WTC11 (cell line): ENCODE results near the gene SLC16A8. TPM values are rescaled to one million over a fixed set of nuclear protein-coding genes. Genes with fewer than 3 reads are reported as not detected.
A peak's percentile ranks its signal among the peaks of the same experiment; 100 is the strongest.

ENCODE experiments used
- ATAC-seq: fragments of 200-7000 bp; cut with Tn5 transposase; 2 replicates; pipeline ENCODE4 v1.10.0; 2021; ENCODE audit warnings: mild to moderate bottlenecking, moderate library complexity
- Bru-seq: library from RNA; stranded (reverse); fragments of 400-500 nt; gene quantifications from one replicate; lab custom pipeline; 2021; lab: Mats Ljungman, UMichigan
- CTCF ChIA-PET: fragments of 300-600 bp; sonication (Branson Sonifier 250); formaldehyde crosslinking; loops from one replicate; lab custom pipeline; 2021; ENCODE audit warnings: antibody characterized with exemption; lab: Charles Lee
- POLR2A ChIA-PET: fragments of 350-600 bp; sonication (Branson Sonifier 250); formaldehyde crosslinking; loops from one replicate; lab custom pipeline; 2021; ENCODE audit warnings: antibody characterized with exemption; lab: Charles Lee
- DNase-seq: peaks from one replicate; pipeline ENCODE4 v3.0.0; 2021; ENCODE audit warnings: low spot score
- H3K27ac Mint-ChIP-seq: 2 replicates; pipeline ENCODE4 v1.8.0; 2021; ENCODE audit warnings: mixed read lengths
- H3K27me3 Mint-ChIP-seq: 2 replicates; pipeline ENCODE4 v1.8.0; 2021; ENCODE audit warnings: low read depth, mild to moderate bottlenecking, moderate library complexity, mixed read lengths
- H3K36me3 Mint-ChIP-seq: 2 replicates; pipeline ENCODE4 v1.8.0; 2021; ENCODE audit warnings: mixed read lengths
- H3K4me1 Mint-ChIP-seq: 2 replicates; pipeline ENCODE4 v1.8.0; 2022; ENCODE audit warnings: mixed read lengths
- H3K4me3 Mint-ChIP-seq: 2 replicates; pipeline ENCODE4 v1.8.0; 2021; ENCODE audit warnings: mild to moderate bottlenecking, moderate library complexity, mixed read lengths
- H3K9me3 Mint-ChIP-seq: 2 replicates; pipeline ENCODE4 v1.8.0; 2021; ENCODE audit warnings: mixed read lengths
- ATF1 ChIP-seq: sonication (generic); formaldehyde crosslinking; IDR thresholded peaks from 2 replicates; pipeline ENCODE4 v1.8.1; 2023; ENCODE audit warnings: mild to moderate bottlenecking, moderate library complexity, missing genetic modification reagents
- CBFB ChIP-seq: sonication (generic); formaldehyde crosslinking; IDR thresholded peaks from 2 replicates; pipeline ENCODE4 v1.8.1; 2022; ENCODE audit warnings: mild to moderate bottlenecking, low read depth, missing genetic modification reagents
- EMX1 ChIP-seq: fragments of 250-450 bp; sonication (Bioruptor Pico); IDR thresholded peaks from 2 replicates; pipeline ENCODE4 v1.8.0; 2021; ENCODE audit warnings: mild to moderate bottlenecking
- HMGA2 ChIP-seq: fragments of 250-450 bp; sonication (Bioruptor Pico); IDR thresholded peaks from 2 replicates; pipeline ENCODE4 v1.4.0; 2021; ENCODE audit warnings: mild to moderate bottlenecking, moderate library complexity
- SMAD4 ChIP-seq: sonication (generic); formaldehyde crosslinking; IDR thresholded peaks from 2 replicates; pipeline ENCODE4 v1.8.0; 2022; ENCODE audit warnings: mild to moderate bottlenecking, missing genetic modification reagents
- ZNF396 ChIP-seq: fragments of 250-450 bp; sonication (Bioruptor Pico); IDR thresholded peaks from 2 replicates; pipeline ENCODE4 v1.8.0; 2021; ENCODE audit warnings: mild to moderate bottlenecking, moderate library complexity, borderline replicate concordance
- ZNF423 ChIP-seq: fragments of 250-450 bp; sonication (Bioruptor Pico); IDR thresholded peaks from 2 replicates; pipeline ENCODE4 v2.1.2; 2022; ENCODE audit warnings: mild to moderate bottlenecking, moderate library complexity
- ZNF671 ChIP-seq: fragments of 250-450 bp; sonication (Bioruptor Pico); IDR thresholded peaks from 2 replicates; pipeline ENCODE4 v1.8.0; 2021; ENCODE audit warnings: mild to moderate bottlenecking
- long read RNA-seq, 3 experiments: library from RNA in 1 of 3; library from capped mRNA in 1 of 3; library from polyadenylated mRNA in 1 of 3; unstranded in 2 of 3; stranded (forward) in 1 of 3; transcript quantifications; one replicate each; pipeline ENCODE4 v2.0.0, GENCODE V29; 2021
- total RNA-seq: library from RNA; stranded (reverse); gene quantifications from 3 replicates; pipeline ENCODE4 v1.2.3, GENCODE V29; 2021
- TF ChIP-seq, protein P1 (sequence below): fragments of 250-450 bp; sonication (Bioruptor Pico); IDR thresholded peaks from 2 replicates; pipeline ENCODE4 v1.8.0; 2021; ENCODE audit warnings: mild to moderate bottlenecking
- TF ChIP-seq, protein P2 (sequence below): fragments of 250-450 bp; sonication (Bioruptor Pico); IDR thresholded peaks from 2 replicates; pipeline ENCODE4 v1.9.0; 2021; ENCODE audit warnings: moderate library complexity, mild to moderate bottlenecking, inconsistent platforms, borderline replicate concordance
- TF ChIP-seq, protein P3 (sequence below): fragments of 200-600 bp; IDR thresholded peaks from 2 replicates; pipeline ENCODE4 v1.8.0; 2022; ENCODE audit warnings: antibody characterized with exemption
- TF ChIP-seq, protein P4 (sequence below): sonication (generic); formaldehyde crosslinking; conservative IDR thresholded peaks from 2 replicates; pipeline ENCODE4 v1.8.1; 2023; ENCODE audit warnings: mild to moderate bottlenecking, low read depth, missing genetic modification reagents, moderate library complexity
- TF ChIP-seq, protein P5 (sequence below): fragments of 250-450 bp; sonication (Bioruptor Pico); IDR thresholded peaks from 2 replicates; pipeline ENCODE4 v1.9.0; 2021; ENCODE audit warnings: mild to moderate bottlenecking, borderline replicate concordance
- TF ChIP-seq, protein P6 (sequence below): sonication (generic); formaldehyde crosslinking; IDR thresholded peaks from 2 replicates; pipeline ENCODE4 v1.8.0; 2022; ENCODE audit warnings: mild to moderate bottlenecking, missing genetic modification reagents
- TF ChIP-seq, protein P7 (sequence below): sonication (generic); formaldehyde crosslinking; IDR thresholded peaks from 2 replicates; pipeline ENCODE4 v1.8.0; 2023; ENCODE audit warnings: missing genetic modification reagents

Gene SLC16A8, protein sequence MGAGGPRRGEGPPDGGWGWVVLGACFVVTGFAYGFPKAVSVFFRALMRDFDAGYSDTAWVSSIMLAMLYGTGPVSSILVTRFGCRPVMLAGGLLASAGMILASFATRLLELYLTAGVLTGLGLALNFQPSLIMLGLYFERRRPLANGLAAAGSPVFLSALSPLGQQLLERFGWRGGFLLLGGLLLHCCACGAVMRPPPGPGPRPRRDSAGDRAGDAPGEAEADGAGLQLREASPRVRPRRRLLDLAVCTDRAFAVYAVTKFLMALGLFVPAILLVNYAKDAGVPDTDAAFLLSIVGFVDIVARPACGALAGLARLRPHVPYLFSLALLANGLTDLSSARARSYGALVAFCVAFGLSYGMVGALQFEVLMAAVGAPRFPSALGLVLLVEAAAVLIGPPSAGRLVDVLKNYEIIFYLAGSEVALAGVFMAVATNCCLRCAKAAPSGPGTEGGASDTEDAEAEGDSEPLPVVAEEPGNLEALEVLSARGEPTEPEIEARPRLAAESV
- total RNA-seq (0.53 to 0.98 TPM (median 0.57 TPM) in 3 replicates), Bru-seq, nascent RNA (percentile 12 among the genes with signal in this experiment)
- long read RNA-seq, experiment 1 = 0 reads
- long read RNA-seq, experiment 2 = 0 reads
- long read RNA-seq, experiment 3, partial matches to known transcripts = 0 of 1 reads
- long read RNA-seq, experiment 3, other reads (novel, unspliced or antisense) = 0 of 1 reads

DNA sequence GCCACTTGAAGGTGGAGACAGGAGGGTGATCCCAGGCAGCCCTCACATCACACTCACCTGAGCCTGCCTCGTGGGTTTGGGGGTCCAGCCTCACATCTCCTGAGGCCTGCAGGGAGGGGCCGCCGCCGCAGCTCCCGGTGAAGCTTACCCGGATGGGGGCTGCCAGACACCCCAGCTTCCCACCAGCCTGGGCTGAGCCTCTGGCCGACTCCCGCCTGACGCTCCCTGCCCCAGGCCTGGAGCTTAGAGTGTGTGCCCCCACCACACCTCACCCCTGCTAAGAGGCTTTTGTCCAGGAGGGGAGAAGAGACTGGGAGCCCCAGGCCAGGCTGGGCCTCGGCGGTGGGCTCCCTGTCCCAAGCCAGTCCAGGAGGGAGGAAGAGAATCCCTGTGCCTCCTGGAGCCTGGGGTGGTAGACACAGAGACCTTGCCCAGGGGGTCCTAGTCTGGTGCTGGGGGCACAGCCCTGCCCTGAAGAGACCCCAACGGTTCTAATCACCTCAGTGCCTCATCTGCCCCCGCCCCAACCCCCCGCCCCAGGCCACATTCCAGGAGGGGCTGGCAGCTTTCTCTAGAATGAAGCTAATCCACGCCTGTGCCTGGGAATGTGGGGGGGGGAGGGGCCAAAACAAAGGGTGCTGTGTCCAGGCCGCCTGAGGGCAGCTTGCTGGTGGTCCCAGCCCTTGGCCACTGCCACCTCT, at the start of gene SLC16A8:
Gene SLC16A8 (minus strand): TSS at position 254 of the 701 bp plus-strand sequence. CDS start 1,311 bp downstream, outside the sequence.
- TF ChIP-seq EMX1 = no peak
- TF ChIP-seq, protein P1, sequence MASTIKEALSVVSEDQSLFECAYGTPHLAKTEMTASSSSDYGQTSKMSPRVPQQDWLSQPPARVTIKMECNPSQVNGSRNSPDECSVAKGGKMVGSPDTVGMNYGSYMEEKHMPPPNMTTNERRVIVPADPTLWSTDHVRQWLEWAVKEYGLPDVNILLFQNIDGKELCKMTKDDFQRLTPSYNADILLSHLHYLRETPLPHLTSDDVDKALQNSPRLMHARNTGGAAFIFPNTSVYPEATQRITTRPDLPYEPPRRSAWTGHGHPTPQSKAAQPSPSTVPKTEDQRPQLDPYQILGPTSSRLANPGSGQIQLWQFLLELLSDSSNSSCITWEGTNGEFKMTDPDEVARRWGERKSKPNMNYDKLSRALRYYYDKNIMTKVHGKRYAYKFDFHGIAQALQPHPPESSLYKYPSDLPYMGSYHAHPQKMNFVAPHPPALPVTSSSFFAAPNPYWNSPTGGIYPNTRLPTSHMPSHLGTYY (CRISPR knock-in tag) = no peak
- TF ChIP-seq, protein P2, sequence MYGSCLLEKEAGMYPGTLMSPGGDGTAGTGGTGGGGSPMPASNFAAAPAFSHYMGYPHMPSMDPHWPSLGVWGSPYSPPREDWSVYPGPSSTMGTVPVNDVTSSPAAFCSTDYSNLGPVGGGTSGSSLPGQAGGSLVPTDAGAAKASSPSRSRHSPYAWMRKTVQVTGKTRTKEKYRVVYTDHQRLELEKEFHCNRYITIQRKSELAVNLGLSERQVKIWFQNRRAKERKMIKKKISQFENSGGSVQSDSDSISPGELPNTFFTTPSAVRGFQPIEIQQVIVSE (CRISPR knock-in tag) = no peak
- no peak for TF ChIP-seq ZNF671
- TF ChIP-seq ZNF396 = no peak
- TF ChIP-seq, protein P3, sequence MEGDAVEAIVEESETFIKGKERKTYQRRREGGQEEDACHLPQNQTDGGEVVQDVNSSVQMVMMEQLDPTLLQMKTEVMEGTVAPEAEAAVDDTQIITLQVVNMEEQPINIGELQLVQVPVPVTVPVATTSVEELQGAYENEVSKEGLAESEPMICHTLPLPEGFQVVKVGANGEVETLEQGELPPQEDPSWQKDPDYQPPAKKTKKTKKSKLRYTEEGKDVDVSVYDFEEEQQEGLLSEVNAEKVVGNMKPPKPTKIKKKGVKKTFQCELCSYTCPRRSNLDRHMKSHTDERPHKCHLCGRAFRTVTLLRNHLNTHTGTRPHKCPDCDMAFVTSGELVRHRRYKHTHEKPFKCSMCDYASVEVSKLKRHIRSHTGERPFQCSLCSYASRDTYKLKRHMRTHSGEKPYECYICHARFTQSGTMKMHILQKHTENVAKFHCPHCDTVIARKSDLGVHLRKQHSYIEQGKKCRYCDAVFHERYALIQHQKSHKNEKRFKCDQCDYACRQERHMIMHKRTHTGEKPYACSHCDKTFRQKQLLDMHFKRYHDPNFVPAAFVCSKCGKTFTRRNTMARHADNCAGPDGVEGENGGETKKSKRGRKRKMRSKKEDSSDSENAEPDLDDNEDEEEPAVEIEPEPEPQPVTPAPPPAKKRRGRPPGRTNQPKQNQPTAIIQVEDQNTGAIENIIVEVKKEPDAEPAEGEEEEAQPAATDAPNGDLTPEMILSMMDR = no peak
- Mint-ChIP-seq H3K27ac (no peak within 1 kb of the TSS), H3K4me3 (no peak within 1 kb of the TSS), H3K9me3 (no peaks in the 10 kb centered on the region), H3K4me1 (peaks cover 7% of the 10 kb centered on the region), H3K27me3 (peaks cover 24% of the 10 kb centered on the region), H3K36me3 (no peaks in the 10 kb centered on the region)
- no peak for DNase-seq
- CTCF ChIA-PET = interaction anchor here (0.6 to 14.3 kb wide), 6 partner anchors 9 to 88 kb away, joined by 3 to 183 read pairs (median 4); no protein-coding TSS in a partner anchor
- no peak for ATAC-seq
- POLR2A ChIA-PET = no interaction called here

DNA sequence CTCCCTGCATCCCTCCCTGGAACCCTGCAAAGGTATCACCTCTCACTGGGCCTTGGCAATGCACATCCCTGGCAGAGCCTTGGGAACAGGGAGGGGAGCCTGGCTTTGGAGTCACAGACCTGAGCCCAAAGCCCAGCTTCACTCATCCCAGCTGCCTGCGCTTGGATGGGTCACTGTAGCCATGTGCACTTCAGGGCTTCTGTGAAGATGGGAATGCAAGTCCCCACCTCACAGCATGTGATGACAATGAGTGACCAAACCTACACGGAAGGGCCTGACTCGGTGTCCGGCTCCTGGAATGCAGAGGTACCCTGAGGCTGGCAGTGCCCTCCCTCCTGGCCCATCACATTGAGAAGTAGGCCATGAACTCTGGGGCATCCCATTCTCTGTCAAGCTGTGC, 49.3 kb upstream of the SLC16A8 start:
- Mint-ChIP-seq H3K36me3 (peaks cover 16% of the 10 kb centered on the region), H3K4me1 (no peaks in the 10 kb centered on the region), H3K27ac (no peak overlapping the region), H3K9me3 (no peaks in the 10 kb centered on the region)
- ChIA-PET CTCF (interaction anchor here (0.7 to 2.0 kb wide), 2 partner anchors 36 to 59 kb away, joined by 3 to 6 read pairs; no protein-coding TSS in a partner anchor), POLR2A (no interaction called here)
- no peak for ATAC-seq
- no peak for DNase-seq
- no peak for TF ChIP-seq HMGA2 (CRISPR knock-in tag)
- TF ChIP-seq ZNF423 (CRISPR knock-in tag) = no peak
- TF ChIP-seq, protein P4, sequence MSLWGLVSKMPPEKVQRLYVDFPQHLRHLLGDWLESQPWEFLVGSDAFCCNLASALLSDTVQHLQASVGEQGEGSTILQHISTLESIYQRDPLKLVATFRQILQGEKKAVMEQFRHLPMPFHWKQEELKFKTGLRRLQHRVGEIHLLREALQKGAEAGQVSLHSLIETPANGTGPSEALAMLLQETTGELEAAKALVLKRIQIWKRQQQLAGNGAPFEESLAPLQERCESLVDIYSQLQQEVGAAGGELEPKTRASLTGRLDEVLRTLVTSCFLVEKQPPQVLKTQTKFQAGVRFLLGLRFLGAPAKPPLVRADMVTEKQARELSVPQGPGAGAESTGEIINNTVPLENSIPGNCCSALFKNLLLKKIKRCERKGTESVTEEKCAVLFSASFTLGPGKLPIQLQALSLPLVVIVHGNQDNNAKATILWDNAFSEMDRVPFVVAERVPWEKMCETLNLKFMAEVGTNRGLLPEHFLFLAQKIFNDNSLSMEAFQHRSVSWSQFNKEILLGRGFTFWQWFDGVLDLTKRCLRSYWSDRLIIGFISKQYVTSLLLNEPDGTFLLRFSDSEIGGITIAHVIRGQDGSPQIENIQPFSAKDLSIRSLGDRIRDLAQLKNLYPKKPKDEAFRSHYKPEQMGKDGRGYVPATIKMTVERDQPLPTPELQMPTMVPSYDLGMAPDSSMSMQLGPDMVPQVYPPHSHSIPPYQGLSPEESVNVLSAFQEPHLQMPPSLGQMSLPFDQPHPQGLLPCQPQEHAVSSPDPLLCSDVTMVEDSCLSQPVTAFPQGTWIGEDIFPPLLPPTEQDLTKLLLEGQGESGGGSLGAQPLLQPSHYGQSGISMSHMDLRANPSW = no peak
- no peak for TF ChIP-seq SMAD4
- TF ChIP-seq, protein P5, sequence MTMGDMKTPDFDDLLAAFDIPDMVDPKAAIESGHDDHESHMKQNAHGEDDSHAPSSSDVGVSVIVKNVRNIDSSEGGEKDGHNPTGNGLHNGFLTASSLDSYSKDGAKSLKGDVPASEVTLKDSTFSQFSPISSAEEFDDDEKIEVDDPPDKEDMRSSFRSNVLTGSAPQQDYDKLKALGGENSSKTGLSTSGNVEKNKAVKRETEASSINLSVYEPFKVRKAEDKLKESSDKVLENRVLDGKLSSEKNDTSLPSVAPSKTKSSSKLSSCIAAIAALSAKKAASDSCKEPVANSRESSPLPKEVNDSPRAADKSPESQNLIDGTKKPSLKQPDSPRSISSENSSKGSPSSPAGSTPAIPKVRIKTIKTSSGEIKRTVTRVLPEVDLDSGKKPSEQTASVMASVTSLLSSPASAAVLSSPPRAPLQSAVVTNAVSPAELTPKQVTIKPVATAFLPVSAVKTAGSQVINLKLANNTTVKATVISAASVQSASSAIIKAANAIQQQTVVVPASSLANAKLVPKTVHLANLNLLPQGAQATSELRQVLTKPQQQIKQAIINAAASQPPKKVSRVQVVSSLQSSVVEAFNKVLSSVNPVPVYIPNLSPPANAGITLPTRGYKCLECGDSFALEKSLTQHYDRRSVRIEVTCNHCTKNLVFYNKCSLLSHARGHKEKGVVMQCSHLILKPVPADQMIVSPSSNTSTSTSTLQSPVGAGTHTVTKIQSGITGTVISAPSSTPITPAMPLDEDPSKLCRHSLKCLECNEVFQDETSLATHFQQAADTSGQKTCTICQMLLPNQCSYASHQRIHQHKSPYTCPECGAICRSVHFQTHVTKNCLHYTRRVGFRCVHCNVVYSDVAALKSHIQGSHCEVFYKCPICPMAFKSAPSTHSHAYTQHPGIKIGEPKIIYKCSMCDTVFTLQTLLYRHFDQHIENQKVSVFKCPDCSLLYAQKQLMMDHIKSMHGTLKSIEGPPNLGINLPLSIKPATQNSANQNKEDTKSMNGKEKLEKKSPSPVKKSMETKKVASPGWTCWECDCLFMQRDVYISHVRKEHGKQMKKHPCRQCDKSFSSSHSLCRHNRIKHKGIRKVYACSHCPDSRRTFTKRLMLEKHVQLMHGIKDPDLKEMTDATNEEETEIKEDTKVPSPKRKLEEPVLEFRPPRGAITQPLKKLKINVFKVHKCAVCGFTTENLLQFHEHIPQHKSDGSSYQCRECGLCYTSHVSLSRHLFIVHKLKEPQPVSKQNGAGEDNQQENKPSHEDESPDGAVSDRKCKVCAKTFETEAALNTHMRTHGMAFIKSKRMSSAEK = no peak
- TF ChIP-seq, protein P6, sequence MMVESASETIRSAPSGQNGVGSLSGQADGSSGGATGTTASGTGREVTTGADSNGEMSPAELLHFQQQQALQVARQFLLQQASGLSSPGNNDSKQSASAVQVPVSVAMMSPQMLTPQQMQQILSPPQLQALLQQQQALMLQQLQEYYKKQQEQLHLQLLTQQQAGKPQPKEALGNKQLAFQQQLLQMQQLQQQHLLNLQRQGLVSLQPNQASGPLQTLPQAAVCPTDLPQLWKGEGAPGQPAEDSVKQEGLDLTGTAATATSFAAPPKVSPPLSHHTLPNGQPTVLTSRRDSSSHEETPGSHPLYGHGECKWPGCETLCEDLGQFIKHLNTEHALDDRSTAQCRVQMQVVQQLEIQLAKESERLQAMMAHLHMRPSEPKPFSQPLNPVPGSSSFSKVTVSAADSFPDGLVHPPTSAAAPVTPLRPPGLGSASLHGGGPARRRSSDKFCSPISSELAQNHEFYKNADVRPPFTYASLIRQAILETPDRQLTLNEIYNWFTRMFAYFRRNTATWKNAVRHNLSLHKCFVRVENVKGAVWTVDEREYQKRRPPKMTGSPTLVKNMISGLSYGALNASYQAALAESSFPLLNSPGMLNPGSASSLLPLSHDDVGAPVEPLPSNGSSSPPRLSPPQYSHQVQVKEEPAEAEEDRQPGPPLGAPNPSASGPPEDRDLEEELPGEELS (CRISPR knock-in tag) = no peak
- TF ChIP-seq ATF1 = no peak
- TF ChIP-seq, protein P7, sequence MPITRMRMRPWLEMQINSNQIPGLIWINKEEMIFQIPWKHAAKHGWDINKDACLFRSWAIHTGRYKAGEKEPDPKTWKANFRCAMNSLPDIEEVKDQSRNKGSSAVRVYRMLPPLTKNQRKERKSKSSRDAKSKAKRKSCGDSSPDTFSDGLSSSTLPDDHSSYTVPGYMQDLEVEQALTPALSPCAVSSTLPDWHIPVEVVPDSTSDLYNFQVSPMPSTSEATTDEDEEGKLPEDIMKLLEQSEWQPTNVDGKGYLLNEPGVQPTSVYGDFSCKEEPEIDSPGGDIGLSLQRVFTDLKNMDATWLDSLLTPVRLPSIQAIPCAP (CRISPR knock-in tag) = no peak
- no peak for TF ChIP-seq CBFB (CRISPR knock-in tag)
- TF ChIP-seq, all 79 proteins: peak for 0
- Mint-ChIP-seq H3K4me3 (no peak overlapping the region), H3K27me3 (no peaks in the 10 kb centered on the region)
